HG02571 (cell line): ENCODE data around the gene UEVLD.

ENCODE experiments used
- ATAC-seq: cut with Tn5 transposase; IDR thresholded peaks from one replicate; pipeline ENCODE4 v1.9.1; 2021; ENCODE audit warnings: mild to moderate bottlenecking, moderate library complexity; ENCODE audit not compliant: unreplicated experiment

UEVLD gene

GRCh38 chr11:18502352-18502751 lies 86.2 kb downstream of the UEVLD start:
- ATAC-seq = no peak

DNA sequence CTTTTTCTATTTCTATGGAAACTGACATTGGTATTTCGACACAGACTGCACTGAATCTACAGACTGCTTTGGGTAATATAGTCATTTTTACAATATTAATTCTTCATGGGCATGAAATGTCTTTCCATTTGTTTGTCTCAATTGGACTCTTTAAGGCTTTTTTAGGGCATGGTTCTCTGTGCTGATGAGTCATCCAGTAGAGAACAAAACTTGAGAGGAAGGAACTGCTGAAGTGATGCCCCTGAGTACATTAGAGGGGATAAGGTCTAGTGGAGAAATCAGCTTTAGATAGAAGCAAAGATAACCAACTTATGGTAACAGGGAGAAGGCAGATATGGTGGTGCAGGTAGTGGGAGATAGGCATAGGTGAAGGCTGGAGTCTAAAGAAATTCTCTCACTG lies 86.9 kb downstream of the UEVLD start:
- ATAC-seq = no peak

DNA sequence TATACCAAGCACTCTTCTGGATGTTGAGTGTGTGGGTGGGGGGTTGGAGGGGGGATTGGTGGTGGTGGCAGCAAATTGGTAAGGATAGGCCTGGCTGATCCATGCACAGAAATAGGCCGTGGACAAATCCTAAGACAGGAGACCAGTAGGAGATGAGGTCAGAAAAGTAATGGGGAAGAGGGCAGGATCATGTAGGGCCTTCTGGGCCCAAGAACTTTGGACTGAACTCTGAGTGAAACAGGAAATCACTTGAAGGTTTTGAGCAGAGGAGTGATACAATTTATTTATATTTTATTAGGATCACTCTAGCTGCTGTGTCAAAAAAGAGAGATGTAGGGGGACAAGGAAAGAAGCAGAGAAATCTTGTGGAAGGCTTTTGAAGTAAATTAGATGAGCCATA lies 90.5 kb downstream of the UEVLD start:
- ATAC-seq = no peak

DNA sequence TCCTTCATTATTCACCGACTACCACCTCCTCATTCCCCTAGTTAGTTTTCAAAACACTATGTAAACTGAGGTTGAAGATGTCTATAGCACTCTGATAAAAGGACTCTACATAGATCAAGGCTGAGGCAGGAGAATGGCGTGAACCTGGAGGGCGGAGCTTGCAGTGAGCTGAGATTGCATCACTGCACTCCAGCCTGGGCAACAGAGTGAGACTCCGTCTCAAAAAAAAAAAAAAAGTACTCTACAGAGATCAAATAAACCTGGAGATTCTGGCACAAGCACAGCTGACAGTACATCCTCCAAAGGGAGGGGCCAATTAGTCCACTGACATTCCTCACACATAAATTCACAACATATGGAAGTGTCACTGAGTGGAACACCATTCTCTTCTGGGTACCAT lies 92.8 kb downstream of the UEVLD start:
- ATAC-seq = no peak

DNA sequence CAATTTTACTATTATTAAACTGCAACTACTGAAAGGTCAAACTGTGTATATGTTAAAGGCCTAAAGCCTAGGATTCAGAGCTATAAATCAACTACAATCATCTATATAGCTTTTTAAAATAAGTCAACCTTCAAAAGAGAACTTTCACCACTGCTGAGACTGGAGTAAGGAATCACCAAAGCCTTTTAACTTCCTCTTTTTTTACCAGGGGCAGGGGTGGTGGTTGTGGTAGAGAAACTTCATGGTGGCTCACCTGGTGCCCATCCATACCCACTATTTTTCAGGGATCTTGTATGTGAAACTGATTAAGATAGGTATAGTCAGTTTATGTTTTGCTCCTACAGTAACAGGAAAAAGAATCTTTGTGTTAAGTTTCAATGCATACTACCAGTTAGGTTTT lies 93.3 kb downstream of the UEVLD start:
- ATAC-seq = no peak

DNA sequence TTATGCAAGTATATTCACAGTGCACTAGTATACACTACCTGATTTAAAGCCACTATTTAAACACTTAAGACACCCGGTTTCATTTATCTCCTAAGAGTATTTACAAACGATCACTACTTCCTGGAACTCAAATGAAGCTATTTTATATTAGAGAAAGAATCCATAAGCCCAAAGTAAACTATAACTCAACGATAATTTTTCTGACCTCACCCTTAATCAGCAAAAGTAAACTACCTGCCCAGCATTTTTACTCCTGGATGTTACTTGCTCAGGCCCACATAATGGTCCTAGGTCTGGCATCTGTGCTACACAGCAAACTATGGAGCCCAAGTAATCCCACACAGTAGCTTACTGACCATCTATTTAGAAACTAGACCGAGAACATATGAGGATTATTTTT lies 95.2 kb downstream of the UEVLD start:
- ATAC-seq = no peak

DNA sequence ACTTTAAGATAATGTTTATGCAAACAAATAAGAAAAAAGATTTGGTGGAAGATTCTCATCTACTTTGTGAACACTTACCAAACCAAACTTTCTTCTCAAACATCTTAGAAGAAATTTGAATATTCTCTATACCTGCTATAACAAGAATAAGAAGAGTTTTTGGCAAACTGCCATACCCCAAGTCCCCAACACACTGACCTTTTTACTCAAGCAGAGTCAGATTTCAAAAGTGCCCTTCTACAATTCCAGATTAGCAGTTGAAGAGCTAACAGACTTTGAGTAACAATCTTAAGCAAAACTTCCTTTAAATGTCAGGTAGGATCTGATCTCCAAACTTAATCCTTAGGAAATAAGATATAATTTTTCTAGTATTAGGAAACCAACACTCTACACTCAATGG lies 95.6 kb downstream of the UEVLD start:
- ATAC-seq = no peak

GRCh38 chr11:18491924-18492323 lies 96.6 kb downstream of the UEVLD start:
- no peak for ATAC-seq

DNA sequence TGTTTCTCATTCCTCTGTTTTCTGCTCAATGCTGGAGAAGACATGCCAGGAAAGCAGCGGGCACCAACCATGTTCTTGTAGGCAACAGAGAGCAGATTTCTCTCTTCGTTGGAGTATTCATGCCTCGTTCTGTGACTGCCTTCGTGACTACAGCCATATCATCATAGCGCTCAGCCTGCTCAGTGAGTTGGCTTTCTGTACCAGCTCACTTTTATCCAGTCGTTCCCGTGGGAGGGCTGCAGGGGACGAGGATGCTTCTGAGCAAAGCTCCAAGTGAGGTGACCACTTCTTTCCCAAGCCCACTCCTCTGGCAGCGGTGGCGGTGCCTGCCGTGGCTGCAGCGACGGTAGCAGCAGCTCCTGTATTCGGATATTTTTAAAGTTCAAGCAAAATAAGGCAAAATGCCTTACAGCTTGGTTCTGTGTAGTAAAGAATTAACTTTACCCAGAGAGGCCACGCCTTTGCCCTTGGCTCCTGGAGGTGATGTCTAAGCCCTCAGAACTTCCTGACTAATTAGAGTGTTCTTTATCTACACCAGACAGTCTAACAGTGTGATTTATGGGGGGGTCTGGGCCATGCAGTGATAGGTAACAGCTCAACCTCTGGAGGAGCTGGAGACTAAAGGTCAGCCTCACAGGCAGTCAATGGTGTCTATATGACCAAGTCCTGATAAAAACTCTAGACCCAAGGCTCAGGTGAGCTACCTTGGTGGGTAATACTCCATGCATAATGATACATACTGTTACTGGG lies 97.6 kb downstream of the UEVLD start:
- no peak for ATAC-seq

DNA sequence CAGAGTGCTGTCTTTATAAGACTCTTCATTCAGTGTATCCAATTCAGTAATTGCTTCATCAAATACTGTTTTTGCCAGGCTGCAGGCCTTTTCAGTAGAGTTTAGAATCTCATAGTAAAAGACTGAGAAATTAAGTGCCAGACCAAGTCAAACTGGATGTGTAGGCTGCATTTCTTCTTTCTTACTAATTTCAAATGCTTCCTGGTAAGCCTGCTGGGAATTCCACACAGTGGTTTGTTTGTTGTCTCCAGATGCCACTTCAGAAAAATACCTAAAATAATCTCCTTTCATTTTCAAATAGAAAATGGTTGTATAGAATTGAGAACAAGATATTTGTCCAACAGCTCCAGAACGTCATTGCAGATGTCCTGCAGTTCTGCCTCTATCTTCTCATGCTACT lies 98.2 kb downstream of the UEVLD start:
- no peak for ATAC-seq

GRCh38 chr11:18485913-18486528 lies 102.5 kb downstream of the UEVLD start:
- no peak for ATAC-seq
